HEK293T (cell line): Measurements from ENCODE around the gene PRKCZ.

Source experiments
- FOXK2 ChIP-seq: fragments of 450-650 bp; IDR thresholded peaks from 2 replicates; pipeline ENCODE4 v1.6.1; 2016; ENCODE audit warnings: mild to moderate bottlenecking
- SUZ12 ChIP-seq: fragments of 450-650 bp; IDR thresholded peaks from 2 replicates; pipeline ENCODE4 v1.6.1; 2016; ENCODE audit warnings: mild to moderate bottlenecking

DNA sequence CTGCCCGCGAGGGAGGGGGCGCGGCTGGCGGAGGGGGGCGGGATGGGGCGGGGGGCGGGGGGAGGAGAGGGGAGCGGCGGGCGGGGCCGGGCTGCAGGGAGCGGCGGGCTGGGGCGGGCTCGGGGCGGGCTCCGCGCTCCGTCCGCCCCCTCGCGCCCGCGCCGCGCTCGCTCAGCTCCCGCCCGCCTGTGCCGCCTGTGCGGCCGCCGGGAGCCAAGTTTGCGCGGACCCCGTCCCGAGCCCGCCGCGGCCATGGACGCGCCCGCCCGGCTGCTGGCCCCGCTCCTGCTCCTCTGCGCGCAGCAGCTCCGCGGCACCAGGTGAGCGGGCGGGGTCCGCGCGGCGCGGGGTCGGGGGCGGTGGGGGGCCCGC is 31.1 kb upstream of the PRKCZ start, which contains the start of gene GABRD:
- no peak for TF ChIP-seq FOXK2
- TF ChIP-seq SUZ12 = no peak
